OCI-LY3 (cell line): ENCODE data around the gene MED13L.

Source experiments
- H2AFZ ChIP-seq: fragments of 200-600, 300-600 bp; shearing (Covaris generic); 2 replicates; pipeline ENCODE4 v1.6.0; 2014; ENCODE audit warnings: antibody characterized with exemption, low read depth, low read length
- H3K27ac ChIP-seq: fragments of 200-600, 300-600 bp; sonication (generic); 2 replicates; pipeline ENCODE4 v1.5.1; 2014; ENCODE audit warnings: mild to moderate bottlenecking, low read length, moderate library complexity, mixed read lengths
- H3K27me3 ChIP-seq: fragments of 200-600, 300-600 bp; sonication (generic); 2 replicates; pipeline ENCODE4 v1.6.1; 2014; ENCODE audit warnings: low read depth, low read length, mixed read lengths
- H3K36me3 ChIP-seq: fragments of 200-600, 300-600 bp; sonication (generic); replicated peaks from 2 replicates; pipeline ENCODE3; 2014; ENCODE audit warnings: low read depth, low read length, mixed read lengths
- H3K4me1 ChIP-seq: fragments of 300-600, 200-600 bp; sonication (generic); 2 replicates; pipeline ENCODE4 v1.6.1; 2014; ENCODE audit warnings: low read length, mixed read lengths
- H3K4me2 ChIP-seq: fragments of 200-600, 300-600 bp; sonication (generic); 2 replicates; pipeline ENCODE4 v1.6.1; 2014; ENCODE audit warnings: low read length, mixed read lengths
- H3K4me3 ChIP-seq: fragments of 300-600, 200-600 bp; sonication (generic); 2 replicates; pipeline ENCODE4 v1.5.1; 2014; ENCODE audit warnings: antibody characterized with exemption, mild to moderate bottlenecking, low read length, moderate library complexity
- H3K79me2 ChIP-seq: fragments of 300-600, 200-600 bp; shearing (Covaris generic); 2 replicates; pipeline ENCODE4 v1.6.1; 2014; ENCODE audit warnings: mild to moderate bottlenecking, low read length, mixed read lengths
- H3K9ac ChIP-seq: fragments of 300-600, 200-600 bp; shearing (Covaris generic); 2 replicates; pipeline ENCODE4 v1.6.0; 2014; ENCODE audit warnings: mild to moderate bottlenecking, low read length, moderate library complexity
- H3K9me3 ChIP-seq: fragments of 200-600, 300-600 bp; shearing (Covaris generic); 2 replicates; pipeline ENCODE4 v1.6.1; 2014; ENCODE audit warnings: low read length, mixed read lengths; ENCODE audit not compliant: insufficient read depth
- H4K20me1 ChIP-seq: fragments of 200-600, 300-600 bp; sonication (generic); 2 replicates; pipeline ENCODE4 v1.6.1; 2016; ENCODE audit warnings: low read length, mixed read lengths; ENCODE audit not compliant: insufficient read depth
- EZH2phosphoT487 ChIP-seq: fragments of 200-600 bp; shearing (Covaris generic); IDR thresholded peaks from 2 replicates; pipeline ENCODE4 v1.6.1; 2018; ENCODE audit warnings: antibody characterized with exemption, mixed run types, low read depth
- TF ChIP-seq, protein P1 (sequence below): fragments of 200-600, 300-600 bp; sonication (generic); IDR thresholded peaks from 2 replicates; pipeline ENCODE4 v1.5.1; 2014; ENCODE audit warnings: antibody characterized with exemption, low read length, low read depth

MED13L gene

GRCh38 chr12:116213014-116213413, 64.5 kb downstream of the MED13L start:
- H3K4me2 ChIP-seq, result no peak overlapping the region
- peaks cover 93% of the 10 kb centered on the region for H3K79me2 ChIP-seq
- peaks cover 24% of the 10 kb centered on the region; the same call in 1 of the 2 replicates for H4K20me1 ChIP-seq
- TF ChIP-seq, protein P1, sequence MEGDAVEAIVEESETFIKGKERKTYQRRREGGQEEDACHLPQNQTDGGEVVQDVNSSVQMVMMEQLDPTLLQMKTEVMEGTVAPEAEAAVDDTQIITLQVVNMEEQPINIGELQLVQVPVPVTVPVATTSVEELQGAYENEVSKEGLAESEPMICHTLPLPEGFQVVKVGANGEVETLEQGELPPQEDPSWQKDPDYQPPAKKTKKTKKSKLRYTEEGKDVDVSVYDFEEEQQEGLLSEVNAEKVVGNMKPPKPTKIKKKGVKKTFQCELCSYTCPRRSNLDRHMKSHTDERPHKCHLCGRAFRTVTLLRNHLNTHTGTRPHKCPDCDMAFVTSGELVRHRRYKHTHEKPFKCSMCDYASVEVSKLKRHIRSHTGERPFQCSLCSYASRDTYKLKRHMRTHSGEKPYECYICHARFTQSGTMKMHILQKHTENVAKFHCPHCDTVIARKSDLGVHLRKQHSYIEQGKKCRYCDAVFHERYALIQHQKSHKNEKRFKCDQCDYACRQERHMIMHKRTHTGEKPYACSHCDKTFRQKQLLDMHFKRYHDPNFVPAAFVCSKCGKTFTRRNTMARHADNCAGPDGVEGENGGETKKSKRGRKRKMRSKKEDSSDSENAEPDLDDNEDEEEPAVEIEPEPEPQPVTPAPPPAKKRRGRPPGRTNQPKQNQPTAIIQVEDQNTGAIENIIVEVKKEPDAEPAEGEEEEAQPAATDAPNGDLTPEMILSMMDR, result no peak
- TF ChIP-seq EZH2phosphoT487, result no peak
- H3K4me1 ChIP-seq, result peaks cover 11% of the 10 kb centered on the region
- H3K27ac ChIP-seq, result no peak overlapping the region
- no peaks in the 10 kb centered on the region for H3K36me3 ChIP-seq
- no peak overlapping the region for H3K9ac ChIP-seq
- H3K9me3 ChIP-seq, result no peaks in the 10 kb centered on the region
- H3K27me3 ChIP-seq, result no peaks in the 10 kb centered on the region
- H2AFZ ChIP-seq, result no peak overlapping the region
- no peak overlapping the region for H3K4me3 ChIP-seq

DNA sequence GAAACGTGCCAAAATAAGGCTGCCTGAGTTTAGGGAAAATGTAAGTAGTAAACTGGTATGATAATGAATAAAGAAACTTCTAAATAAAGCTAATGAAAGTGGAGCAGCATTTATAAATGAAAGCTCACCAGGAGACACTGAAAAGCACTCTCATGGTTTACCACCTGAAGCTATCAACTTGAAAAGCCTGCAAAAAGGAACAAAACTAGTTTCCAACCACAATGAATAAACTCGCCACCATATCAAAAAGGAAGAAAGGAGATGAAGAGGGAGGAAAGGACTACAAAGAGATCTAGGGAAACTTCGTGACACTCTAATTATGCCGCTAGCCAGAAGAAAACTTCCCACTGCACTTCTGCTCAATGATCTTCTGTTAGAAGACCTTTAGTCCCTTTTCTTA, 66.7 kb downstream of the MED13L start:
- TF ChIP-seq, protein P1, result no peak
- Histone ChIP-seq H3K27ac (no peak overlapping the region), H3K9me3 (no peaks in the 10 kb centered on the region), H3K4me2 (no peak overlapping the region), H3K9ac (no peak overlapping the region), H3K27me3 (no peaks in the 10 kb centered on the region), H2AFZ (no peak overlapping the region), H3K4me3 (no peak overlapping the region), H3K36me3 (no peaks in the 10 kb centered on the region), H4K20me1 (peaks cover 24% of the 10 kb centered on the region; the same call in 1 of the 2 replicates), H3K4me1 (peaks cover 11% of the 10 kb centered on the region), H3K79me2 (peaks cover 89% of the 10 kb centered on the region)

DNA sequence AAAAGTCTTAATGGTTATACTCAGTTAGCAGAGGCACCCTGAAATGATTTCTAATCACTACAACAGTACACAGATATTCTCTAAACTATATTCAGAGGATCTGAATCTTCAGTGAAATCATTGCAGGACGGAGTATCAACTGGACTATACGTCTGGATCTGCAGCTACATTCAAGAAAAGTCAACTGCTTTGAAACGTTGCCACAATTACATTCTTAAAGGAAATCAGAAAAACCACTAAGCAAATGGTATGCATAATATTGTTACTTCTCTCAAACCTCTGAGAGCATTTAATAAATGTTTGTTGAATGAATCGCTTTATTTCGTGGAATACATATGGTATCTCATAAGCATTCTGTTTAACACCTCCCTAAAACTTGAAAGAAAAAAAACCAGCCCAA, 67.4 kb downstream of the MED13L start:
- TF ChIP-seq, protein P1, result no peak
- no peak for TF ChIP-seq EZH2phosphoT487
- H3K4me1 ChIP-seq, result peaks cover 5% of the 10 kb centered on the region
- no peaks in the 10 kb centered on the region for H3K27me3 ChIP-seq
- H3K27ac ChIP-seq, result no peak overlapping the region
- H2AFZ ChIP-seq, result no peak overlapping the region
- H3K9ac ChIP-seq, result no peak overlapping the region
- H4K20me1 ChIP-seq, result peaks cover 21% of the 10 kb centered on the region; the same call in 1 of the 2 replicates
- H3K9me3 ChIP-seq, result no peaks in the 10 kb centered on the region
- no peak overlapping the region for H3K4me3 ChIP-seq
- H3K36me3 ChIP-seq, result no peaks in the 10 kb centered on the region
- no peak overlapping the region for H3K4me2 ChIP-seq
- H3K79me2 ChIP-seq, result peaks cover 84% of the 10 kb centered on the region

GRCh38 chr12:116209503-116209902, 68.0 kb downstream of the MED13L start:
- Histone ChIP-seq H3K9ac (no peak overlapping the region), H4K20me1 (peaks cover 17% of the 10 kb centered on the region; the same call in 1 of the 2 replicates), H3K27ac (no peak overlapping the region), H3K9me3 (no peaks in the 10 kb centered on the region), H2AFZ (no peak overlapping the region), H3K79me2 (peaks cover 84% of the 10 kb centered on the region), H3K27me3 (no peaks in the 10 kb centered on the region), H3K4me2 (no peak overlapping the region), H3K4me3 (no peak overlapping the region), H3K36me3 (no peaks in the 10 kb centered on the region), H3K4me1 (no peaks in the 10 kb centered on the region)
- TF ChIP-seq, protein P1, result no peak
- no peak for TF ChIP-seq EZH2phosphoT487
